GM18909 (cell line): ENCODE data around the gene SUMO1.

Experiments
- ATAC-seq: cut with Tn5 transposase; IDR thresholded peaks from one replicate; pipeline ENCODE4 v1.9.1; 2021; ENCODE audit warnings: mild to moderate bottlenecking; ENCODE audit not compliant: unreplicated experiment, poor library complexity

The SUMO1 gene

GRCh38 chr2:202157211-202157990 lies 81.0 kb downstream of the SUMO1 start:
- ATAC-seq: no peak
